ENCODE measurements around the gene SLC22A23. TPM values are rescaled to one million over a fixed set of nuclear protein-coding genes. Genes with fewer than 3 reads are reported as not detected.

Gene SLC22A23
- polyA plus RNA-seq, 1 donor (not counting 4 experiments of a cell fraction or from before 2014, with no cell fraction given): 4.3 TPM

DNA sequence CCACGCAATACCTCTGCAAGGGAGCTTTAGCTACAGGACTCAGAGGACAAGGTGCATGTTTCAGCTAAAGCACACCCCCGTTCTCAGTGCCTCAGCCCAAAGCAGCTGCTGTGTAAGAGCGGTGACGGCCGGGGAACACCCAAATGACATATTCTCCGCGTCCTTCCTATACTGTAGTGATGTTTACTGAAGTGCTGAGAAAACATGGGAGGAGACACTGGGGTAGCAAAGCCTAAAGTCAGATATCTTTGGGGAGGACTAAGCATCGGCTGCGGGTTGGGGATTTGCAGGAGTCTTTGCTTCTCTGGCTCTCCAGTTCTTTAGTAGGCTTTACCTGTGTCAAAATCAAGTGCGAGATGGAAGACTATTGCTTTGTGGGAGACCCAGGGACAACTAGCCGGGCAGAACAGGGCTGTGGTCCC lies 1.7 kb downstream of the SLC22A23 start:
- TF ChIP-seq EZH2 (IDR thresholded peaks at IDR 0.05; ENCODE audit: low read length): no peak
- TF ChIP-seq CTCF (optimal IDR thresholded peaks at IDR 0.05 in 1 of 3, IDR thresholded peaks at IDR 0.05 in 1 of 3, conservative IDR thresholded peaks at IDR 0.05 in 1 of 3; ENCODE audit: extremely low read depth in 1 of 3, insufficient read depth in 2 of 3, low read length in 3 of 3): no peak
- Histone ChIP-seq H3K4me3 (ENCODE audit: control insufficient read depth in 2 of 3, extremely low read depth in 1 of 3, insufficient read depth in 2 of 3, low read depth in 1 of 3, low read length in 3 of 3) (peak overlapping the region; percentile 69 to 76 (median 73)), H3K9ac (ENCODE audit: control insufficient read depth, extremely low read depth, insufficient read depth, low read length) (peak overlapping the region; percentile 77), H4K20me1 (ENCODE audit: control insufficient read depth, extremely low read depth, insufficient read depth, low read length) (no peaks in the 10 kb centered on the region), H3K9me1 (ENCODE audit: control insufficient read depth, extremely low read depth, insufficient read depth, low read length) (no peaks in the 10 kb centered on the region), H3K79me2 (ENCODE audit: control insufficient read depth, insufficient read depth, low read length) (peaks cover 3% of the 10 kb centered on the region), H3K27ac (ENCODE audit: control insufficient read depth, insufficient read depth, low read length) (peak overlapping the region; percentile 13), H3K9me3 (ENCODE audit: control insufficient read depth, low read depth, low read length) (no peaks in the 10 kb centered on the region), H3K4me1 (ENCODE audit: control insufficient read depth, extremely low read depth, insufficient read depth, low read length) (peaks cover 27% of the 10 kb centered on the region), H3K4me2 (ENCODE audit: control insufficient read depth, extremely low read depth, insufficient read depth, low read depth, low read length) (peak overlapping the region; percentile 91), H3K36me3 (ENCODE audit: control insufficient read depth in 2 of 2, extremely low read depth in 1 of 2, insufficient read depth in 2 of 2, low read length in 2 of 2) (no peaks in the 10 kb centered on the region), H3K27me3 (ENCODE audit: control insufficient read depth, extremely low read depth, insufficient read depth, low read length) (no peaks in the 10 kb centered on the region), H2AFZ (ENCODE audit: control insufficient read depth, low read length) (peak overlapping the region; percentile 81)
- dilution Hi-C loops (cut with MboI; ENCODE audit: extremely low pct_ligation_motif_present, low sequenced_read_pairs): no loop called here
- DNase-seq (ENCODE audit: low read depth, low spot score) (no peak), FAIRE-seq (no peak)

- no peaks in the 10 kb centered on the region for H3K9me1 ChIP-seq (ENCODE audit: control insufficient read depth, extremely low read depth, insufficient read depth, low read length)
- TF ChIP-seq CTCF (optimal IDR thresholded peaks at IDR 0.05 in 1 of 3, IDR thresholded peaks at IDR 0.05 in 1 of 3, conservative IDR thresholded peaks at IDR 0.05 in 1 of 3; ENCODE audit: extremely low read depth in 1 of 3, insufficient read depth in 2 of 3, low read length in 3 of 3): no peak
- no peak for TF ChIP-seq EZH2 (IDR thresholded peaks at IDR 0.05; ENCODE audit: low read length)
- H3K4me3 ChIP-seq (ENCODE audit: control insufficient read depth in 2 of 3, extremely low read depth in 1 of 3, insufficient read depth in 2 of 3, low read depth in 1 of 3, low read length in 3 of 3): peak overlapping the region; percentile 69 to 76 (median 73)
- H3K27me3 ChIP-seq (ENCODE audit: control insufficient read depth, extremely low read depth, insufficient read depth, low read length): no peaks in the 10 kb centered on the region
- no peaks in the 10 kb centered on the region for H3K9me3 ChIP-seq (ENCODE audit: control insufficient read depth, low read depth, low read length)
- dilution Hi-C loops (cut with MboI; ENCODE audit: extremely low pct_ligation_motif_present, low sequenced_read_pairs): no loop called here
- H3K79me2 ChIP-seq (ENCODE audit: control insufficient read depth, insufficient read depth, low read length): peaks cover 3% of the 10 kb centered on the region
- H3K4me2 ChIP-seq (ENCODE audit: control insufficient read depth, extremely low read depth, insufficient read depth, low read depth, low read length): peak overlapping the region; percentile 91
- H3K9ac ChIP-seq (ENCODE audit: control insufficient read depth, extremely low read depth, insufficient read depth, low read length): peak overlapping the region; percentile 77
- H3K36me3 ChIP-seq (ENCODE audit: control insufficient read depth in 2 of 2, extremely low read depth in 1 of 2, insufficient read depth in 2 of 2, low read length in 2 of 2): no peaks in the 10 kb centered on the region
- FAIRE-seq: no peak
- H3K4me1 ChIP-seq (ENCODE audit: control insufficient read depth, extremely low read depth, insufficient read depth, low read length): peaks cover 27% of the 10 kb centered on the region
- no peak overlapping the region for H3K27ac ChIP-seq (ENCODE audit: control insufficient read depth, insufficient read depth, low read length)
- no peak overlapping the region for H2AFZ ChIP-seq (ENCODE audit: control insufficient read depth, low read length)
- DNase-seq (ENCODE audit: low read depth, low spot score): no peak
- no peaks in the 10 kb centered on the region for H4K20me1 ChIP-seq (ENCODE audit: control insufficient read depth, extremely low read depth, insufficient read depth, low read length)
Measured at GRCh38 chr6:3454273-3455010, 2.4 kb downstream of the SLC22A23 start.

Measured in keratinocyte (primary cell).